HG02885 (cell line): ENCODE results near the gene GABARAPL1.
"Not testable (repeated sequence)": the region's sequence is repeated elsewhere in the genome, so short reads cannot be mapped to it uniquely, and the experiment has no call there.

Experiments
- ATAC-seq: cut with Tn5 transposase; IDR thresholded peaks from one replicate; pipeline ENCODE4 v1.9.1; 2021; ENCODE audit warnings: mild to moderate bottlenecking; ENCODE audit not compliant: unreplicated experiment, poor library complexity

Gene GABARAPL1

DNA sequence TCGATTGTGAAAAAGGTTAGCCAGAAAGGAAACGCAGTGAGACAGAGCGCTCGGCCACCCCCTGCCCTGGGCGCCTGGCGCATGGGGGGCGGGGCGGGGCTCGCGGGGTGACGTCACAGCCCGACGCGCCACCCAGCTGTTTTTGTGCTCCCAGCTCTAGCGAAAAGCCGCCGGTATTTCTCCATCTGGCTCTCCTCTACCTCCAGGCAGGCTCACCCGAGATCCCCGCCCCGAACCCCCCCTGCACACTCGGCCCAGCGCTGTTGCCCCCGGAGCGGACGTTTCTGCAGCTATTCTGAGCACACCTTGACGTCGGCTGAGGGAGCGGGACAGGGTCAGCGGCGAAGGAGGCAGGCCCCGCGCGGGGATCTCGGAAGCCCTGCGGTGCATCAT lies at the start of gene GABARAPL1:
Gene GABARAPL1 (plus strand): TSS at position 139 of the 393 bp plus-strand sequence. CDS start 253 bp downstream, at position 392.
- peak; percentile 70 for ATAC-seq

DNA sequence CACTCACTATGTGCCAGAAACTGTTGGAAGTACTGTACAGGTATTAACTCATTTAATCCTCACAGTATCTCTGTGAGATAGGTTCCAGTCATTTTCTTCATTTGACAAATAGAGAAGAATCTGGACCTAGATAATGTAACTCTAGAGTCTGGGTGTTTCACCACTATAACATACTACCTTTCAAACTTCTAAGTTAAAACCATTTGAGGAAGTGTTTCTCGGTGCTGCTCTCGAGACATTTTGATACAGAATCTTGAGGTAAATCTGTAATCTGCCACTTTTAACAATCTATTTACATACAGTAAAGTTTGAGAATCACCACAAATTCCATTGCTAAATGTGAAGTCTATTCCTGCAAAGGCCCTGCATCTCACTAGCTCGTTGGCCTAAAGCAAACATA lies 49.6 kb upstream of the GABARAPL1 start:
- ATAC-seq: no peak

DNA sequence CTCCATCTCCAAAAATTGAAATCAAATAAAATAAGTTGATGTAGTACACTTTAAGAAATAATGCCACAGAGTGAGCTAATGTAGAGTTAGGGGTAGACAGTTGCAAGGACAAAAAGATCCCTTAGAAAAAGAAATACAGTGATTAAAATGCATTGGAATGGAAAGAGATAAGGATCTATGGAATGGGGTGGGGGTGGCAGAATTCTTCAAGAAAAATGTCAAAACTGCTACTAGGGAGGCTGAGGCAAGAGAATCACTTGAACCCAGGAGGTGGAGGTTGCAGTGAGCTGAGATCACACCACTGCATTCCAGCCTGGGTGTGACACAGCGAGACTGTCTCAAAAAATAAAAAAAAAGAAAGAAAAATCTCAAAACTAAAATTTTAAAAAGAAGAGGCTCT lies 47.3 kb upstream of the GABARAPL1 start:
- no peak for ATAC-seq

DNA sequence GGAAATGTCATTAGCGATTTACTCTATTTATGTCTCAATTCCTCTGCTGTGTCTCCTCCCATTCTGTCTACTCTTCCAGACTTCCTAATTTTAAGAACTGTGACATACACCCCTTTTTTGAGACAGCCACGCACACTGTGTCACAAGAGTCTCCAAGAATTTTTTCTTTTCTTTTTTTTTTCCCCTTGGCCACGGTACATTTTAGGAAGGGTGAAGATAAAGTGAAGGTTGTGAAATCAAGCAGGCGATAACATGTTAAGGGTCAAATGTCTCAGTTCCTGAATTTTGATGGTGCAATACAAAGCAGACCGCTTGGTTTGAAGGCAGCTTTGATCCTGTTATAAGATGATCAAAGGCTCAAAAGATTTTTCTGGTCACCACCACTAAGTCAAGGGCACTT lies 45.1 kb upstream of the GABARAPL1 start:
- ATAC-seq: no peak

DNA sequence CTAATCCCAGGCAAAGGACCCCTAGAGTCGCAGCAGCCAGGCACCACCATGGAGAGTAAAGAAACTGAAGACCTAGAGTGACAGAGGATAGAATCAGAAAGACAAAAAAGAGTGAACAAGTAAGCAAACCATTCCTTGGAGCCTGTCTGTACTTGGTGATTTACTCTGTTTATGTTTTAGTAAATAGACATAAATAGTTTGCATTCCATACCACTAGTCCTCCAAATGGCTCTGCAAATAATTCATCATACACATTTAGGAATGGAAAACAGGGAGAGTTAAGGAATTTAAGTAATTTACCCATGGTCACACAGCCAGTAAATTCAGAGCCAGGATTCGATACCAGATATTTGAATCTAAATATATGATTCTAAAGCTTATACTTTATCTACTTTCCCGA lies 43.6 kb upstream of the GABARAPL1 start:
- ATAC-seq: no peak

DNA sequence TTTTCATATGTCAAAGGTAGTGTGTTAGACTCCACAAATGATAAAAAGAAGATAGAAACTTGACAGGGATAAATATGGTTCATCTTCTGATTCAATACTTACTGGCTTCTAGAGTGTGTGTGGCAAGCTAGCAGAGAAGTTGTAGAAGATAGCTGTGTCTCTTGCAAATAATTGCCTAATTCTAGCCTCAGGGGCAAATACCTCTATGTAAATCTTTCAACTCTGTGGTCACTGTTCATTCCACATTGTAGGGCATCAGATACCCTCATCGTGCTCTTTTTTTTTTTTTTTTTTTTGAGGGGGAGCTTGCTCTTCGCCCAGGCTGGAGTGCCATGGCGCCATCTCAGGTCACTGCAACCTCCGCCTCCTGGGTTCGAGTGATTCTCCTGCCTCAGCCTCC lies 42.5 kb upstream of the GABARAPL1 start:
- no peak for ATAC-seq

DNA sequence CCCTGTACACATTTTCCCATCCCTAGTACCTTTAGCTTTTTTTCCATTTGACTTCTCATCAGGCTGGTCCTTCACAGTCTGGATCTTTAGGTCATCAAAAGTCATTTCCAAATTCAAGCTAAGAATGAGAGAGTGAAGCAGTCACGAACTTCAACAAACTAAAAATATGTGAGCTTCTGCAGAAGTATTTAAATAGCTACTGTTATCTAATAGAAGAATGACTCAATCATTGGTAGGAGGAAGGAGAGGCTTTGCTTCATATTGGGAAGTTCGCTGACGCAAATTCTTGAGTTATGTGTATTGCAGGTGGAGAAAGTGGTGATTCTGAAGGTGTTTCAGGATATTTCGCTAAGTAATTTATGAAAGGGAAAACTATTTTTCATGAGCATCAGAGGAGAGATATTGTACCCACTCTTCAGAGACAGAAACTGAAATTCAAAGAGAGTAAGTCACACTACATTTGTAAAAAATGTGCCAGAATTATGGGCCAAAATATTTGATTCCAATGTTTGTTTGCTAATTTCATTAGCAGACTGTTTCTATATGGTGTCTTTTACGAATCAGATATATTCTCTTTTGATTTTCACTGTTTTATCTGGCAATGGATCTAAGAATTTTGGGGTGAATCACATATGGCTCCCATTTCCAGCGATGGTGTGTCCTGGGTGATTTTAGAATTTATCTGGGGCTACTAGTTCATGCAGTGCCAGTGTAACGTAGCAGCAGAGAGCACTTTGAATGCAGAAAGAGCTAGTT lies 40.5 kb upstream of the GABARAPL1 start, which contains the start of gene OLR1:
Gene OLR1 (minus strand): TSS at position 160 of the 756 bp plus-strand sequence. CDS start 55 bp downstream, at position 105.
- no peak for ATAC-seq

DNA sequence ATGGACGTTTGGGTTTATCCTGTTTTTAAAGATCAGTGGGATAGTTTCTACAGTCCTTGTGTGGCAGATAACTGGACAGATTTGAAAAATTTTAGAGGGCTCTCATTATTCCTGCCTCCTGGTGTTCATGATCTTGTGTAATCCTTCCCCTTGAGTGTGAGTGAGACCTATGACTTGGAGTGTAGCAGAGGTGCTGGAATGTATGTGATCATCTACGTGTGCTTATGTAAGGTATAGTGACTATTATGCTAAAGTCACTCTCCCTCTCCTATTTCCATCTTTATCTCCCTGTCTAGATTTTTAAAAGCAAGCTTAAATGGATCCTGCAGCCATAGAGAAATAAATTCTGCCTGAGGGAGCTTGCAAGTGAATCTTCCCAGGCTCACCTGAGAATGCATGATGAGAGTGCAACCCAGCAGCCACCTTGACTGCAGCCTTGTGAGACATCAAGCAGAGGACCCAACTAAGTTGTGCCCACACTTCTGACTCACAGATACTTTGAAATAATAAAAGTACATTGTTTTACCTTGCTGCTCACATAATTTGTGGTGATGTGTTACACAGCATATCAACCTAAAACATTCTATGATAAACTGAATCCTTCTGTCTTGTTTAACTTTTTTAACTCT lies 37.6 kb upstream of the GABARAPL1 start:
- no peak for ATAC-seq

DNA sequence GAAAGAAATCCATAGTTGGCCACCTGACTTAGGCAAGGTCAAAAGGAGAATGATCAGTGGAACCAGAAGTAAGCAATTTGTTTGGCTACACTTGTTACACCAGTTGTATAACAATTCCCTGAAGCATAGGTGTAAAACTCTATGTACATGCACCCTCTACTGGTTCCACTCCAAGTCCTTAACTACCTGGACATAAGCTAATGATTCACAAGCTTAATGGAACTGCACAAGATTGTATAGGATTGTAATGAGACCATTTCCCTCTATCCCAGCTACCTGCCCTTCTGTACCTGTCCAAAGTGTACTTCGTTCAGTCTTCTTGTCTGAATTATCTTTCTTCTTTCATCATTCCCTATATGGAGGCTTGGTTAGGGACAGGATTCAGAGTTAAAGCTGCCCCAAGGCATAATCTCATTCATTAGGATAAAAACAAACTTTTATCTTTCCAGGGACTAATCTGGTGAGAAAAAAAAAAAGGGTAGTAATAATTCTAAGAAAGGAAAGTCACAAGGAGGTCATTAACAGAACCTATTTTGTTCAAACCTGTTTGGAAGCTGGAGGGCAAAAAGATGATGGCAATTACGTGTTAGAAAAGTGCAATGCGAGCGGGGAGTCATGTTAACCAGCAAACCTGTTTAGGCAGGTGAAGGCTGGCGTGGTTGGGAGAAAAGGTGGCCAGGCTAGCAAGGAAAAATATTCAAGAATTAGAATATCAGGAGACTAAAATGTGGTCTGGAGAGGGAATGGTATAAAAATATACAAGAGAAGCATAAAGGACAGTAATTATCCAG lies 36.6 kb upstream of the GABARAPL1 start:
- ATAC-seq: no peak

DNA sequence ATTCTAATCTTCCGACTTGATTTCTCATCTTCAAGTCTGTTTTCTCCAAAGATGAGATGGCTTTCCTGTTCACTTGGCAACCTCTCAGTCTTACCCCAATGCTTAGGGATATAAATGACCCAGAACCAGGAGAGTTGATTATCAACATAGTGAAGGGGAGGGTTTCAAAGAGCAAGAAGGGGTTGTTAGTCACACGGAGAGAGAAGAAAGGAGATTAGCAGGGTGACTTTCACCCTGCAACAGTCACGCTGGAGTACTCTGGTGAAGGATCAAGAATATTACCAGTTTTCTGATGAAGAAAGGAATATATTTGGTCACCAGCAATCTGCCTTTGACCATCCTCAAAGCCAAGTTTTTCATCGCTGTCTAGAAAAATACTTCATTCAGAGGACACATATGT lies 33.9 kb upstream of the GABARAPL1 start, which contains the start of gene TMEM52B:
Gene TMEM52B (plus strand): TSS at position 212 of the 400 bp plus-strand sequence. CDS start 543 bp downstream, outside the sequence.
- no peak for ATAC-seq

DNA sequence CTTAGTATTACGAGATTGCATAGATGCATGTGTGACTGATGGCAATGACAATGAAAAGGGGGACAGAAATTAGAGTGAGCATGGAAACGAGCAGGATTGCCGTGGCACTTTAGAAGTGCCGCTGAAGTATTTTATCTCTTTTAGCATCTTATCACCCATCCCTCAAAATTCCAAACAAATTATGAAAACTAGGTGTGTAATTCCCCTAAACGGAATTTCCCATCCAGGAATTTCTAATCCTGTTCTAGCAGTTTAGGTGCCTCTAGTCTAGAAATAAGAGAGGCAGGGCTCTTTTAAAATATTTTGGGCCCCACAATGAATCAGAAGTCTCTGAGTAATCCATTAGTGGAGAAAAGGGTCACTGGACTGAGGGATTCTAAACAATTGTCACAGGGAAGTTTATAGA lies 32.9 kb upstream of the GABARAPL1 start:
- ATAC-seq: no peak

DNA sequence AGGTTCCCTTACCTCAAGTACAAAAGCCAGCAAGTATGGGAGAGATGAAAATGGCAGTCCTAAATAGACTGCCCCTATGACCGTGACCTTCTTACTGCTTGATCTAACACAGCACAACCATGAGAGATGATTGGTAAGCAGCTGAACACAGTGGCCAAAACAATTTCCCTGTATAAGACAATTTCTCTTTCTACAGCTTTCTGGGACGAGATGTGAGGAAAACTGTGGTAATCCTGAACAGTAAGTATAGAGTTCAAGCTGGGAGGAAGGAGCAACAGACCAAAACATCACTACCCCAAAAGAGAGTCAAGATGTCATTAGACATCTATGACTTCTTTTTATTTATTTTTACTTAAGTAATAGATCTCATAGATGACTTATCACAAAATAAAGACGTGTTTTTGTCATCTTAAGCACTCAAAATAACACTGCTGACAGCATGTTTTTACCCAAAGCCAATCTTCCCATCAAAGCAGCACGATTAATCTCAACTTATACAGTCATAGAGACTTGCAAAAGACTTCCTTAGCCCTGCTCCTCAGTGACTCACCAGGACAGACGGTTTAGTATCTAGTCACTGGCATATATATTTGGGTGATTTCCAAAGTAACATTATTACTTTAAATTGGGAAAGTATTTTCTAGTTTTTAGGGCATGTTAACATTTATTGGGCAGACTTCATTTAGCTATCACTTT lies 30.2 kb upstream of the GABARAPL1 start:
- ATAC-seq: no peak

DNA sequence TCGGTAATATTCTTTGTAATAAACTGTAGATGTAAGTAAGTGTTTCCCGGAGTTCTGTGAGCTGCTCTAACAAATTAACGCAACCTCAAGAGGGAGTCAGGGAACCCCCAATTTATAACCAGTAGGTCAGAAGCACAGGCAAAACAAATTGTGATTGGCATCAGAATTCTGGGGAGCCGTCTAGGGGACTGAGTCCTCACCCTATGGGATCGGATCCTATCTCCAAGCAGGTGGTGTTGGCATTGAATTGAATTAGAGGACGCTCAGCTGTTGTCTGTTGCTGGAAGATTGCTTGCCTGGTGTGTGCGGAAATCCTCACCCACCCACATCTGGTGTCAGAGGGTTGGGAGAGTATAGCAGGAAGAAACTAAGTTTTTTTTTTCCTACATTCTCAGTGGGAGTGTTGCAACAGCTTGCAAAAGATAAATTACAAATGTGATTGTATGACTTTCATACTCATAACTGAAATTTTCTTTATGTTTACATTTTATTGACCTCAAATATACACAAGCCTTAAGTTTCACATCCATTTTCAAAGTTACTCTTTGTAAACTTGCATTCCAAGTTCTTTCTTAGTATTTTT lies 28.3 kb upstream of the GABARAPL1 start:
- ATAC-seq: no peak

DNA sequence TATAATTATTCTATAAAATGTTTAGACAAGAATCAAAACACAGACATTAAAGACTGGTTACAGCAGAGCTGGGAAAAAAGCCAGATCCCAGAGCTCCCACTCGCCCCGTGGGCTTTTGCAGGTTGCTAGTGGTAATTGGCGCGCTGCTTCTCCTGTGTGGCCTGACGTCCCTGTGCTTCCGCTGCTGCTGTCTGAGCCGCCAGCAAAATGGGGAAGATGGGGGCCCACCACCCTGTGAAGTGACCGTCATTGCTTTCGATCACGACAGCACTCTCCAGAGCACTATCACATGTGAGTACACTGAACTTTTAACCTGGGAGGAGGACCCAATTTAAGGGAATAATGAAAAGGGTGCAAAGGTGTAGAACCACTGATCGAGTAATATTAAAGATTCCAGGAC lies 26.4 kb upstream of the GABARAPL1 start:
- peak; percentile 52 for ATAC-seq

DNA sequence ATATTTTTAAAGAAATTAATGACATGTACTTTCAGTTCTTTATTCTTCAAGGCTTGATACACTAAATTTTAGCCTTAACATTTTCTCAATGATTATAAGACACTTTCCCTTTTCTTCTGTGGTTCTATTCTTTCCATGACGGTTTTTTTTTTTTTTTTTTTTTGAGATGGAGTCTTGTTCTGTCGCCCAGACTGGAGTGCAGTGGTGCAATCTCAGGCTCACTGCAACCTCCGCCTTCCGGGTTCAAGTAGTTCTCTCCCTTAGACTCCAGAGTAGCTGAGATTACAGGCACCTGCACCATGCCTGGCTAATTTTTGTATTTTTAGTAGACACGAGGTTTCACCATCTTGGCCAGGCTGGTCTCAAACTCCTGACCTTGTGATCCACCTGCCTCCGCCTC lies 25.7 kb upstream of the GABARAPL1 start:
- not testable (repeated sequence) for ATAC-seq

DNA sequence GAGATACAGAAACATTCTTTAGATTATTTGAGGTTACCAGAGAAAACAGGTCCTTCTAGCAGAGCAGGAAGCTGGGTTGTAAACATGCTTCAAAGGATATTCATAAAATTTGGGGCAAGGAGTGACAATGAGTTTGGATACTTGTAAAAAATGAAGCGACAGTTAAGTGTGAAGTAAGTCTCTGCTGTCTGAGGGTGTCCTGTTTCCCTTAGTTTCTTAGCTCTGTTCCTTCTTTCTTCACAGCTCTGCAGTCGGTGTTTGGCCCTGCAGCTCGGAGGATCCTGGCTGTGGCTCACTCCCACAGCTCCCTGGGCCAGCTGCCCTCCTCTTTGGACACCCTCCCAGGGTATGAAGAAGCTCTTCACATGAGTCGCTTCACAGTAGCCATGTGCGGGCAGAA lies 23.0 kb upstream of the GABARAPL1 start:
- no peak for ATAC-seq

DNA sequence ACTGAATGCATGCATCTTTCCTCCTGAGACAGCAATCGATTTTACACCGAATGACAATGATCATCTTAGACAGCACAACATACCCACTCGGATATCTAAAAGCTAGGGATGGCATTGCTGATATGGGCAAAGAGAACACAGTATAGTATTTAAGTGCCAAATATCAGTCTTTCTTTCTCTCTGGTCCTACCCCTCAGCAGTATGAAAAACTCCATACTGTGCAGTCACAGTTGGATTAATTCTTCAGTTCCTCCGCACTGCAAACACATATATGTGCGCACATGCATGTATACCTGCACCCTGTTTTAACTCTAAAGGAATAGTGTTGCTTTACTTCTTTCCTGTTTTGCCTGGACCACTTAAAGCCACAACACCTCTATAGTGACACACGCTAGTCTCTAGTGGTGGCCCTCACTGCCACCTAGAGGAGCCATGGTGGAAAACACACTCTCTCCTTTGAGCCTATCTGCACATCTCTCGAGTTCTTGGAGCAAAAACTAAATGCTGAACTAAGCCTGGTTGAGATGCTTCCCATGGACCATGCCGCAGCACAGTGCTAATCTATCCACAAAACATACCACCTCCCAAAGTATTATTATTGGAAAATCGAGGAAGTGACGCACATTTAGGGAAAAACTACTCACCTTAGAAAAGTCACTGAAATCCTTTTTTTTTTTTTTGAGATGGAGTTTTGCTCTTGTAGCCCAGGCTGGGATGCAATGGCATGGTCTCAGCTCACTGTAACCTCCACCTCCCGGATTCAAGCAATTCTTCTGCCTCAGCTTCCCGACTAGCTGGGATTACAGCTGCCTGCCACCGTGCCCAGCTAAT lies 21.9 kb upstream of the GABARAPL1 start:
- ATAC-seq: peak; percentile 94

DNA sequence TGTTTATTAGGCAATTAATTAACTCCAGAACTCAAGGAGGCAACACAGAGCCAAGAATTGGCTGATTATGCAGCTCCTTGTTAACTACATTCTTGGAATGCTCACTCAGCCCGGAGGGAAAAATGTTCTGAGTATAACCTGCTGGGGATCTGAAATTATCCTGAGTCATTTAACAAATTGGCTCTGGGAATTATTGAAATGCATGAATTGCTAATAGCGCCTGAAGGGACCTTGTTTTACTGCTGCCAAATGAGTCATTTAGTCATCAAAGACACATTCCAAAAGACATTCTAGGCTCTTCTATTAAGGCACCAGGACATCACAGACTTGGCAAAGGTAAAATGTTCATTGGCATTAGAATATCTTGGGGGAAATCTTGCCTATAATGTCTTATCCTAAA lies 20.8 kb upstream of the GABARAPL1 start:
- ATAC-seq: no peak

DNA sequence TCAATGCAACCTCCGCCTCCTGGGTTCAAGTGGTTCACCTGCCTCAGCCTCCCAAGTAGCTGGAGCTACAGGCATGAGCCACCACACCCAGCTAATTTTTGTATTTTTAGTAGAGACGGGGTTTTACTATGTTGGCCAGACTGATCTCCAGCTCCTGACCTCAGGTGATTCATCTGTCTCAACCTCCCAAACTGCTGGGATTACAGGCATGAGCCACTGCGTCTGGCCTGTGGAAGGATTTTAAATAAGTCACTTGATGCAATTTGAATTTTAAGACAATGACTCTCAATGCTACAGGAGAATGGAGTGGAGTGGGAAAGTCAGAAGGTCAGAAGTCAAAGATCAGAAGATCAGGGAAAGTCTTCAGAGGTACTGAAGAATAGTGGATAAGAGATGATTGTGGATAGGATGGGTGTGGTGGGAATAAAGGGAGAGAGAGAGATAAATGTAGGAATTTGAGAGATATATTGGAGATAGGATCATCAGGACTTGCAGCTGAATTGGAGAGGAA lies 18.5 kb upstream of the GABARAPL1 start:
- no peak for ATAC-seq
